ENCODE data around the gene CAMK1D.

Gene CAMK1D

DNA sequence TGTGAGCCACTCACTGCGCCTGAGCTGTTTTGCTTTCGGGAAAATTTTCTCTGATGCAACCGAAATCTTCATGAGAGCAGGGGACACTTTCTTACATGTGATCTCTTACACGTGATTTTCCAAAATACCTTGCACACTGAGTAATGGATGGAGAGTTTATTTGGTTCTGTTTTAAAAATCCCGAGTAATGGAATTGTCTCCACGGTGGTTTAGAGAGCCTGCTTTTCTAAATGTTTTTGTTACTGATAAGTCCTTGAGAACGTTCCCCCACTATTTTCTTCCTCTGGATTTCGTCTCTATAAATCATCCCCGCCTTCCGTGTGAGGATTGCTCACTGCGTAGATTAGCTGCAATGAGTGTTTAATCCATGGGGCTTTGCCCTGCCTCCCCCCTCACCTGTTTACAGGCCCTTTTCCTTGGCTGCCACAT lies 25.7 kb downstream of the CAMK1D start:
- H4K20me1 ChIP-seq (ENCODE audit: insufficient read depth, low read length) = no peaks in the 10 kb centered on the region
- H3K9me3 ChIP-seq (ENCODE audit: insufficient read depth, low read length, severe bottlenecking) = no peaks in the 10 kb centered on the region
- H3K4me2 ChIP-seq (ENCODE audit: insufficient read depth, low read length) = no peak overlapping the region
- no peak overlapping the region for H3K9ac ChIP-seq (ENCODE audit: low read depth, low read length)
- no peak overlapping the region for H2AFZ ChIP-seq (ENCODE audit: low read depth, low read length)
- TF ChIP-seq, protein P1, sequence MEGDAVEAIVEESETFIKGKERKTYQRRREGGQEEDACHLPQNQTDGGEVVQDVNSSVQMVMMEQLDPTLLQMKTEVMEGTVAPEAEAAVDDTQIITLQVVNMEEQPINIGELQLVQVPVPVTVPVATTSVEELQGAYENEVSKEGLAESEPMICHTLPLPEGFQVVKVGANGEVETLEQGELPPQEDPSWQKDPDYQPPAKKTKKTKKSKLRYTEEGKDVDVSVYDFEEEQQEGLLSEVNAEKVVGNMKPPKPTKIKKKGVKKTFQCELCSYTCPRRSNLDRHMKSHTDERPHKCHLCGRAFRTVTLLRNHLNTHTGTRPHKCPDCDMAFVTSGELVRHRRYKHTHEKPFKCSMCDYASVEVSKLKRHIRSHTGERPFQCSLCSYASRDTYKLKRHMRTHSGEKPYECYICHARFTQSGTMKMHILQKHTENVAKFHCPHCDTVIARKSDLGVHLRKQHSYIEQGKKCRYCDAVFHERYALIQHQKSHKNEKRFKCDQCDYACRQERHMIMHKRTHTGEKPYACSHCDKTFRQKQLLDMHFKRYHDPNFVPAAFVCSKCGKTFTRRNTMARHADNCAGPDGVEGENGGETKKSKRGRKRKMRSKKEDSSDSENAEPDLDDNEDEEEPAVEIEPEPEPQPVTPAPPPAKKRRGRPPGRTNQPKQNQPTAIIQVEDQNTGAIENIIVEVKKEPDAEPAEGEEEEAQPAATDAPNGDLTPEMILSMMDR (IDR thresholded peaks at IDR 0.05; ENCODE audit: borderline replicate concordance, extremely low read depth, low read length, poor library complexity, severe bottlenecking) = no peak
- TF ChIP-seq EZH2 (IDR thresholded peaks at IDR 0.05; ENCODE audit: borderline replicate concordance, low read depth, low read length, severe bottlenecking) = no peak
- H3K27me3 ChIP-seq (ENCODE audit: insufficient read depth, low read length, poor library complexity) = no peaks in the 10 kb centered on the region
- H3K4me3 ChIP-seq (ENCODE audit: low read depth in 1 of 2, low read length in 2 of 2) = no peak overlapping the region
- H3K36me3 ChIP-seq (ENCODE audit: insufficient read depth, low read length) = no peaks in the 10 kb centered on the region
- H3K4me1 ChIP-seq (ENCODE audit: insufficient read depth, low read length) = no peaks in the 10 kb centered on the region
- ATAC-seq (ENCODE audit: insufficient read depth, low read depth) (no peak), DNase-seq (no peak)
- H3K79me2 ChIP-seq (ENCODE audit: insufficient read depth, low read length) = no peaks in the 10 kb centered on the region
- H3K27ac ChIP-seq (ENCODE audit: low read length) = no peak overlapping the region

DNA sequence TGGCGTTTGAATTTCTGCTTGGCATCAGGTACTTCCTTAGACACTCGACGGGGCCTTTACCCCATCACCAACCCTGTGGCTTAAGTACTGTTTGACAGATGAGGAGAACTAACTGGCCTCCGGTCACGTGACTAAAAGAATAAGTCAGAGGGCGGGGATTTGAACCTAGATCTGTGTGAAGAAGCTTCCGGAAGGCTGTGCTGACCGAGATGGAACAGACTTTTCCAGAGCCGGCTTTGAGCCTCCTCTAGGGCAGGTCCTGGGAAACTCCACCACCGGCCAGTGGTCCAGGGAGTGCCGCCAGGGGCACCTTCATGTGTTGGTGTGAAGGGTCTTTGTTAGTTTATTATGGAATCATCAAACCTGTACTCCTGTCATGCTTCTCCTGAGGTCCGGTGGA lies 26.9 kb downstream of the CAMK1D start:
- DNase-seq = no peak
- Histone ChIP-seq H3K27ac (ENCODE audit: low read length) (no peak overlapping the region), H3K79me2 (ENCODE audit: insufficient read depth, low read length) (no peaks in the 10 kb centered on the region), H3K27me3 (ENCODE audit: insufficient read depth, low read length, poor library complexity) (no peaks in the 10 kb centered on the region), H2AFZ (ENCODE audit: low read depth, low read length) (no peak overlapping the region), H3K9ac (ENCODE audit: low read depth, low read length) (no peak overlapping the region), H3K9me3 (ENCODE audit: insufficient read depth, low read length, severe bottlenecking) (no peaks in the 10 kb centered on the region), H3K4me1 (ENCODE audit: insufficient read depth, low read length) (no peaks in the 10 kb centered on the region), H4K20me1 (ENCODE audit: insufficient read depth, low read length) (no peaks in the 10 kb centered on the region), H3K36me3 (ENCODE audit: insufficient read depth, low read length) (no peaks in the 10 kb centered on the region), H3K4me3 (ENCODE audit: low read depth in 1 of 2, low read length in 2 of 2) (no peak overlapping the region), H3K4me2 (ENCODE audit: insufficient read depth, low read length) (no peak overlapping the region)
- TF ChIP-seq, protein P1 (IDR thresholded peaks at IDR 0.05; ENCODE audit: borderline replicate concordance, extremely low read depth, low read length, poor library complexity, severe bottlenecking) = no peak
- TF ChIP-seq EZH2 (IDR thresholded peaks at IDR 0.05; ENCODE audit: borderline replicate concordance, low read depth, low read length, severe bottlenecking) = no peak
- no peak for ATAC-seq (ENCODE audit: insufficient read depth, low read depth)

DNA sequence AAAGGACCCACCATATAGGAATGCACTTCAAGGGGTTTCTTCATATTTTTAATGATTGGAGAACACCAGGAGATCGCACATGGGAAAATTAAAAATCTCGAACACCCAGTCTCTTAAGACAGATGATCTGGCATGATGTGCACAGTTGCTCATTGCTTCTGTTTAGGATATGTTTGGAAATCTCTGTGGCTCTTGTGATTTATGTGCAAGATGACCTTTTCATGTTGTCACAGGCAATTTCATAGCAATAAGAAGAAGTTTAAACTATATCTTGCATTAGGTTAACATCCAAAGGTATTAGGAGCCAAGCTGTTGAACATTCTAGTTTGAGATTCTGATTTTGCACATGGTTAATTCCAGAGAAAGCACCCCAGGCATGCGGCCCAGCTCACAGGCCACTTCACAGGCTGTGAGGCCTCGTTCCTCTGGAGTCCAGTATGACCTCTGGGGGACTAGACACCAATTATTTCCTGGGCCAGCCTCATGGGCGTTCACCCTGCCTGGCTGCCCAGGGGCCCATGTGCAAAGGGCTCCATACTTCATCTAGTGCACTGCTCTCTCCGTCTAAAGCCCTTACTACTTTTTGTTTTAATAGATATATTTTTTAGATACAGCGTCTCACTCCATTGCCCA lies 28.4 kb downstream of the CAMK1D start:
- no peaks in the 10 kb centered on the region for H4K20me1 ChIP-seq (ENCODE audit: insufficient read depth, low read length)
- H2AFZ ChIP-seq (ENCODE audit: low read depth, low read length) = no peak overlapping the region
- no peak for TF ChIP-seq EZH2 (IDR thresholded peaks at IDR 0.05; ENCODE audit: borderline replicate concordance, low read depth, low read length, severe bottlenecking)
- TF ChIP-seq, protein P1 (IDR thresholded peaks at IDR 0.05; ENCODE audit: borderline replicate concordance, extremely low read depth, low read length, poor library complexity, severe bottlenecking) = no peak
- ATAC-seq (ENCODE audit: insufficient read depth, low read depth) (no peak), DNase-seq (no peak)
- H3K4me3 ChIP-seq (ENCODE audit: low read depth in 1 of 2, low read length in 2 of 2) = no peak overlapping the region
- no peak overlapping the region for H3K27ac ChIP-seq (ENCODE audit: low read length)
- no peak overlapping the region for H3K9ac ChIP-seq (ENCODE audit: low read depth, low read length)
- H3K4me1 ChIP-seq (ENCODE audit: insufficient read depth, low read length) = no peaks in the 10 kb centered on the region
- no peaks in the 10 kb centered on the region for H3K27me3 ChIP-seq (ENCODE audit: insufficient read depth, low read length, poor library complexity)
- H3K9me3 ChIP-seq (ENCODE audit: insufficient read depth, low read length, severe bottlenecking) = no peaks in the 10 kb centered on the region
- no peaks in the 10 kb centered on the region for H3K36me3 ChIP-seq (ENCODE audit: insufficient read depth, low read length)
- no peak overlapping the region for H3K4me2 ChIP-seq (ENCODE audit: insufficient read depth, low read length)
- no peaks in the 10 kb centered on the region for H3K79me2 ChIP-seq (ENCODE audit: insufficient read depth, low read length)

Measured in DND-41 (cell line).